AG09319 (cell line): ENCODE data around the gene SH3TC2.

Source experiments
- DNase-seq: peaks from one replicate; pipeline ENCODE4 v3.0.0-alpha.2; 2010; ENCODE audit warnings: low read depth; ENCODE audit errors: extremely low read depth
- TF ChIP-seq, protein P1 (sequence below): IDR thresholded peaks from 2 replicates; pipeline ENCODE4 v1.5.1; 2011; ENCODE audit warnings: low read depth, mild to moderate bottlenecking, inconsistent platforms, low read length, moderate library complexity

Gene SH3TC2

DNA sequence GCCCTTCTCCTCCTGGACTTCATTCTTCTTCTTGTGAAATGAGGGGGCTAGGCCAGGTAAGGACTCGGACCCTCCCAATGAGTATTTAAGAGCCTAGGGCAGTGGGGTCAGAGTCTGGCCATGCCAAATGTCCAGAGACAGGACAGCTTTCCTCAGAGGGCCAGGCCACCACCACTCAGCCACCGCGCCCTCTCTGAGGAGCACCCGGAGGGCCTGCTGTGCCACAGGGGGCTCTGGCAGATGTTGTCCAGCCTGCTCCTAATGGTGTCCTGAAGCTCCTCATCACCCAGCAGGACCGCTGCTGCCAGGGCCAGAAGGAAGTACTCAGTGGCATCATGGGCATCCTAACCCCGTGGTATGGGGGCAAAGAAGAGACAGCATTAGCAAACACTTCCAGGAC lies 58.3 kb downstream of the SH3TC2 start:
- TF ChIP-seq, protein P1, sequence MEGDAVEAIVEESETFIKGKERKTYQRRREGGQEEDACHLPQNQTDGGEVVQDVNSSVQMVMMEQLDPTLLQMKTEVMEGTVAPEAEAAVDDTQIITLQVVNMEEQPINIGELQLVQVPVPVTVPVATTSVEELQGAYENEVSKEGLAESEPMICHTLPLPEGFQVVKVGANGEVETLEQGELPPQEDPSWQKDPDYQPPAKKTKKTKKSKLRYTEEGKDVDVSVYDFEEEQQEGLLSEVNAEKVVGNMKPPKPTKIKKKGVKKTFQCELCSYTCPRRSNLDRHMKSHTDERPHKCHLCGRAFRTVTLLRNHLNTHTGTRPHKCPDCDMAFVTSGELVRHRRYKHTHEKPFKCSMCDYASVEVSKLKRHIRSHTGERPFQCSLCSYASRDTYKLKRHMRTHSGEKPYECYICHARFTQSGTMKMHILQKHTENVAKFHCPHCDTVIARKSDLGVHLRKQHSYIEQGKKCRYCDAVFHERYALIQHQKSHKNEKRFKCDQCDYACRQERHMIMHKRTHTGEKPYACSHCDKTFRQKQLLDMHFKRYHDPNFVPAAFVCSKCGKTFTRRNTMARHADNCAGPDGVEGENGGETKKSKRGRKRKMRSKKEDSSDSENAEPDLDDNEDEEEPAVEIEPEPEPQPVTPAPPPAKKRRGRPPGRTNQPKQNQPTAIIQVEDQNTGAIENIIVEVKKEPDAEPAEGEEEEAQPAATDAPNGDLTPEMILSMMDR, result no peak
- DNase-seq, result no peak

DNA sequence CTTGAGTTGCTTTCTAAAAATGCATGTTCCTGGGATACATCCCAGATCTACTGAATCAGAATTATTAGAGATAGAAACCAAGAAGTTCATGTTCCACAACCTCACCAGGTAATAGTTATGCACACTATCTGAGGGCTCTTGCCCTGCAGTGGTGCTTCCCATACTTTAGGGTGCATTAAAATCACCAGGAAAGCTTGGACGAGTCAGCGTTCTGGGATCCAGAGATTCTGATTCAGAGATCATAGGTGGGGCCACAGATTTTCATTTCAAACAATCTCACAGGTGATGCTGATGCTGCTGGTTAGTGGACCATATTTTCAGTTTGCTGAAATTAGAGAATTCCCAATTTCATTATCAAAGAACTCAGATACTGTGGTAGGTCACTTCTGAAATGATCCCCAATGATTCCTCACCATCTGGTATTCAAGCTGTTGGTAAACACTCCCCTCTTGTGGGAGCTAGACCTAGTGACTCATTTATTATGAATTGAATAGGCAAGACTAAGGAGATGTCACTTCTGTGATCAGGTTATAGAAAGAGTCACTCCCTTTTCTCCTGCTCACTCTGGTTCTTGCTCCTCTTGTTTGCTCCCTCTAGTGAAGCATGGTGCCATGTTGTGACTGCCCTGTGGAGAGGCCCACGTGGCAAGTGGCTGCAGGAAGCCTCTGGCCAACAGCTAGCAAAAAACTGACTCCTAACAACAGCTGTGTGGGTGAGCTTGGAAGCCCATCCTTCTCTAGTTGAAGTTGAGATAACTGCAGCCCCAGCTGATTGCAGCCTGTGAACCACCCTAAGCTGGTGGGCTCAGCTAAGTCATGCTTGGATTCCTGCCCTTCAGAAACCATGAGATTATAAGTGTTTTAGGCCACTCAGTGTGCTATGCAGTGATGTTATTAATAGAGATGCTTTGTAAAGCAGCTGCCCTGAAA lies 59.8 kb downstream of the SH3TC2 start:
- TF ChIP-seq, protein P1, result peak; percentile 21
- DNase-seq, result no peak

DNA sequence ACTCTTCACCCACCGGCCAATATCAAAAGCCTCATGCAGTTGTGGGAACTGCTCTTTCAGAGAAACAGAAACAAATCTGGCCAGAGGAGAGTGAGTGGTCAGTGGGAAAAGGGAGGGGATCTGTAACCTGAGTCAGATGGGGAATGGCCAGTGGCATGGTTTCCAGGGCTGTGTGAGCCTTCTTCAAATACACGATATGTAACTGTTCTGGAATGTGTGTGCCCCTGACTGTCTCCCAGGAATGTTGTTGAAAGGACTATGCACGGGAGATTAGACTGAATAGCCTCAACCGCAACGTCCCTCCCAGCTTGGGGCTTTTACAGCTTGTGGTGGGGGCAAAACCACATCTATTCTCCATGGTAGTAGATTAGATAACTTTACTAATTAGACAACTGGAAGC lies 60.8 kb downstream of the SH3TC2 start:
- TF ChIP-seq, protein P1, result no peak
- DNase-seq, result peak; percentile 94

DNA sequence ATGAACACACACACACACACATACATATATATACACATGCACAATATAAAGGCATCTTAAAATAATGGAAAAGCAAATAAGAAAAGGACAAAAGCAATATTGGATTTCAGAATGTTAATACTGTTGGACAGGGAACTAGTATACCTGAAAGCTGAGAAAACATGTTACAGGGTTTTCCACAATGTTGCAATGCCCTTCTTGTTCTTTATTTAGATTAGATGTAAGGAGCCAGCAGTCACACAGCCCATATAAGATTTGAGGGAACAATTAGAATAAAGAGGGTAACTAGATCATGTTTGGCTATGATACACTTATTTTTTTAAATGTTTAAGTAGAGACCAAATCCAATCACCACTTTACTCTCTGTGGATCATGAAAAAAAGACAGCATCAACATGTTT lies 61.7 kb downstream of the SH3TC2 start:
- DNase-seq, result no peak
- TF ChIP-seq, protein P1, result no peak

DNA sequence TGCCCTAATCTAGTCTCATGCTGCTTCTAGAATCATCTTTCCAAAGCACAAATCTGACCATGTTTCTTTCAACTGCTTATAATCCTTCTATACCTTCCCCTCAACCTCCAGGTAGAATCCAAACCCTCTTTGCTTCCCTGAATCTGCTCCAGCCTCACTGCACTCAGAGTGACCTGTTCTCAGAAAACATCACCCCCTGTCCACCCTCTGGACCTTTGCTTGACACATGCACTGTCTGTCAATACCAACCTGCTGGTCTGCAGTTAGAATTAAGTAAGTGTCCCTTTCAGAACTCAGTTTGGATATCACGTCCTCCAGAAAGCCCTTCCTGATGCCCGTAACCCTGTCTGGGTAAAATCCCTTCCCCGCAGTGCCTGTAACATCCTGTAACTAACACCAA lies 63.1 kb downstream of the SH3TC2 start:
- DNase-seq, result no peak
- TF ChIP-seq, protein P1, result no peak

DNA sequence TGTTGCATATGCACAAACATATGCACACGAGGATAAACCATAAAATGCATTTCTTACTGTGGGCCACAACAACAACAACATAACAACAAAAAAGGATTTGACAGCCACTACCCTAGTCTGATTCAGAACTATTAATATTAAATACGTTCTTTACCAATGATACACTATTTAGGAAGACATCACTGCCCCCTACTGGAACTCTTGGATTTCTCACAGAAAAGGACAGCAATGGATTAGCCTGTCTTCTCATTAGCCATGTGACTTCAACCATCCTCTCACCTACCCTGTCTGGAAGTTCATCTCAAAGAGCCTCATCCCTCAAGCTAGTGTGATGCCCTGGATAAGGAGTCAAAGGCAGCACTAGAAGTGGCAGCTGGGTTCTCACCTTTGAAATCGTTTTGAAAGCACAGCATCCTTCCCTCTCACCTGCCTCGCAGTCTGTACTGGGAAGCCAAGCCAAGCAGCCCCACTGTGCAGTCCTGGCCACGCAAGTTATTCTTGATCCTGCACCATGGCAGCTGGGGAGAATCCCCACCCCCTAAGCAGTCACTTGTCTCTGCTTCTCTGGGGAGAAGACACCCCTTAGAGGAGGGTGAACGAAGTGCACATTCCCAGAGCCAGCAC lies 64.6 kb downstream of the SH3TC2 start:
- no peak for DNase-seq
- TF ChIP-seq, protein P1, result peak; percentile 59

DNA sequence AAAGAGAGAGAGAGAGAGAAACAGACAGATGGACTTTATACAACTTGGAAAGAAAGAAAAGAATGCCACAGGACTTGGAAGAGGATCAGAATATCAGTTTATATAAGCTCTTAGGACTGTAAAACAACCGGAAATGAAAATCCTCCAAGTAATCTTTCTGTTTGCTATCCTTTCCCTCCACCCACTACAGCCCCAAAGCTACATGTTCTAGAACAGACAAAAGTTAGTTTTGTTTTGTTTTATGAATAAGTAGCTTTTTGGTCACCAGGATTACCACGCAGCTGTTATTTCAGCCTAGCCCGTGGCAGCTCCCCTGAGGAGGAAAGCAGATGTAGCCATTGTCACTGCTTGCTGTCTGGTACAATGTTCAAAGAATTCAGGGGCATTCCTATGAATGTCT lies 66.6 kb downstream of the SH3TC2 start:
- no peak for DNase-seq
- TF ChIP-seq, protein P1, result no peak
